NCI-H446 (cell line): ENCODE data around the gene HERPUD1.
"Not testable (repeated sequence)": the region's sequence is repeated elsewhere in the genome, so short reads cannot be mapped to it uniquely, and the experiment has no call there.

Experiments
- DNase-seq, 2 experiments: peaks; one replicate each; lab custom pipeline; 2025; lab: John Stamatoyannopoulos, UW

HERPUD1 gene

GRCh38 chr16:56911771-56912571 is 20.0 kb upstream of the HERPUD1 start:
- no peak for DNase-seq

- no peak for DNase-seq
Measured at GRCh38 chr16:56912746-56913708, 18.9 kb upstream of the HERPUD1 start.

GRCh38 chr16:56914896-56915295 is 17.0 kb upstream of the HERPUD1 start:
- no peak for DNase-seq

- DNase-seq = no peak
Measured at GRCh38 chr16:56915336-56916119, 16.4 kb upstream of the HERPUD1 start.

GRCh38 chr16:56916571-56917403 is 15.2 kb upstream of the HERPUD1 start:
- DNase-seq = no peak

- DNase-seq = no peak
Measured at GRCh38 chr16:56918467-56919012, 13.4 kb upstream of the HERPUD1 start.

- no peak for DNase-seq
Measured at GRCh38 chr16:56919099-56919800, 12.7 kb upstream of the HERPUD1 start.

GRCh38 chr16:56921571-56921970 is 10.4 kb upstream of the HERPUD1 start:
- no peak for DNase-seq

- no peak for DNase-seq
Measured at GRCh38 chr16:56923481-56924091, 8.4 kb upstream of the HERPUD1 start.

- no peak for DNase-seq
Measured at GRCh38 chr16:56927471-56927870, 4.5 kb upstream of the HERPUD1 start.

GRCh38 chr16:56929639-56930038 is 2.3 kb upstream of the HERPUD1 start:
- DNase-seq = no peak

GRCh38 chr16:56930486-56931270 is 1.3 kb upstream of the HERPUD1 start:
- no peak for DNase-seq

- no peak for DNase-seq
Measured at GRCh38 chr16:56931271-56931891, 561 bp upstream of the HERPUD1 start.

GRCh38 chr16:56932721-56933619 is 1.0 kb downstream of the HERPUD1 start:
- peak in 1 of 2 experiments; percentile 17 for DNase-seq

GRCh38 chr16:56933828-56934598 is 2.1 kb downstream of the HERPUD1 start:
- DNase-seq = no peak

- DNase-seq = not testable (repeated sequence)
Measured at GRCh38 chr16:56934599-56935145, 2.7 kb downstream of the HERPUD1 start.
